ENCODE results near the gene FRS3. TPM values are rescaled to one million over a fixed set of nuclear protein-coding genes. Genes with fewer than 3 reads are reported as not detected.
"Not testable (repeated sequence)": the region's sequence is repeated elsewhere in the genome, so short reads cannot be mapped to it uniquely, and the experiment has no call there.

Gene FRS3
- total RNA-seq, 2 donors from 2014 or later, result 4.0 to 5.2 TPM

DNA sequence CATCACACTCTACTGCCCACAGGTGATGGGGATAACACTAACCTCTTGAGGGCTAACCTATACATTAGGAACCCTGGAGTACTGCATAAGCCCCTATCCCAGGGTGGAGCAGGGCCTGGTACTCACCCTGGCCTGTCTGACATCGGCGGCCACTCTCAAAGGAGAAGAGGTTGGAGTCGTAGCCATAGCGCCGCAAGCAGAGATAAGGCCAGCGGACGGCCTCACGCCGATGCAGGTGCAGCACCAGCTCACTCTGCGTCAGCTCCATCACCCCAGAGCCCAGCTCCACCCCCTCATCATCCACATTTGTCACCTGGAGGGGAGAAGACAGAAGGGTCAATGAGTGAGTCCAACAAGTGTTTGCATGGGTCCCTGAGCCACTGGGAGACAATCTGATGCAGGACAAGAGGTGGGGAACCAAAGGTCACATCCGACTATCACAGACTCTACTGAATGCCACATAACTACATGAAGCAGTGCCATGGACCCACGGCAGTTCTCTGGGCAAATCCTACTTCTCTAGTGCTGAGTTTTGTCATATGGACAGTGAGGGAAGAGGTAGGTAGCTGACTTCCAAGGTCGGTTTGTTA is 4.3 kb downstream of the FRS3 start:
- intact Hi-C loops (cut with DNase I), result loop anchor here in 1 of 2 donors (5.0 to 10.0 kb wide), 2 partner anchors 71 to 408 kb away; no protein-coding TSS in a partner anchor
- no peak for DNase-seq
- no peak for ATAC-seq

DNA sequence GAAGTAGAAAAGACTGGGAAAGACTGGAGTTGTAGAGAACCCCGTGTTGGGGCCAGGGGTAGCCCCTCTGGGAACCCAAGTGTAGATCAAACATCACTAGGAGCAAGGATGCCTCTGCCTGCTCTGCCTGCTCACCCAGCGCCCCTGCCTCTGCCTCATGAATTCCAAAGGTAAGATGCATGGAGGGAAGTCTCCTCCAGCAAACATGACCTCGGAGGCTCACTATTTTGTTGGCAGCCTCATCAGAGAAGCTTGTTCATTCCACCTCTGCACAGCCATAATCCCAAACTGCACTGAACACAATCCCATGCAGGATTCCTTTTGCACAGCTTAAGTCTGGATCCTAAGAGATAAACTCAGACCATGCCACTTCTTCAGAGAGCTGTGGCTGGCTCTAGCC is 4.9 kb downstream of the FRS3 start:
- DNase-seq (no peak), ATAC-seq (no peak)
- intact Hi-C loops (cut with DNase I), result loop anchor here in 1 of 2 donors (5.0 to 10.0 kb wide), 2 partner anchors 70 to 408 kb away; no protein-coding TSS in a partner anchor

DNA sequence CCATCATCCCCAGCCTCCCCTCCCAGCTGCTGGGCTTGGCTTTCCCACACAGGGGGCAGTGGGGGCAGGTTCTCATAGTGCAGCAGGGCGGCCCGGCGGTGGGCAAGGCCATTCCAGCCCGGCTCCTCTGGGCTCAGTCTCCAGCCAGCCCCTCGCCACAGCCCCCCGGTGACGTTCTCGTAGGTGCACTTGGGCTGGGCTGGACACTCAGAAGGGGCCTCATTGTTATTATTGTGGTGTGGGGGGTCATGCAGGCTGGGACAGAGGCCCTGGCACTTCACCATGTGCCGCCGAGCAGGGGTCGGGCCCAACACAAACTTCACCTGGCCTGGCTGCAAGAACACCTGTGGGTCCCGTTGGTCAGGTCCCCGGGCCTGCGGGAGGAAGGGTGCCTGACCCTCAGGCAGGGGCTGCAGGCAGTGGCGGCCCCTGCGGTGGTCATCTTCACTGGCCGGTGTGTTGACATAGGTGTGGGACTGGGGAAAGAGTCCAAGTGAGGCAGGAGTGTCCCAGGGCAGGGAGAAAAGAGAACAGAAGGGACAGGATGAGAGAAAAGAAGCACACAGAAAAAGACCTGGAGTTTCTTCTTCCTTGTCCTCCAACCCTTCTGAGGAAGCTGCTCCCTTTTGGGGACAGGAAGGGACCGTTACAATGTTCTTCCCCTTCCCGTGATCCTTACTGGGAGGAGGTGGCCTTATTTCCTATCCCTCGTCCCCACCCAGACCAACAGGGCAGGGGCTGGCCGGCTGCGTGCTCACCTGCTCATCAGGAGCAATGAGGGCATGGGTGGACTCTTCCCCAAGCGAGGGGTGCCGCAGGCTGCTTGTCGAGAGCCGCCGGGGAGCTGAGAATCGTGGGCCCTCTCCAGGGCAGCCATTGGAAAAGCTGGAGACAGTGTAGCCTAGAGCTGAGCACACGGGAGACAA is 8.4 kb downstream of the FRS3 start:
- intact Hi-C loops (cut with DNase I), result loop anchor here in 1 of 2 donors (10.0 kb wide), 1 partner anchor 67 kb away; no protein-coding TSS in a partner anchor
- DNase-seq (no peak), ATAC-seq (no peak)

DNA sequence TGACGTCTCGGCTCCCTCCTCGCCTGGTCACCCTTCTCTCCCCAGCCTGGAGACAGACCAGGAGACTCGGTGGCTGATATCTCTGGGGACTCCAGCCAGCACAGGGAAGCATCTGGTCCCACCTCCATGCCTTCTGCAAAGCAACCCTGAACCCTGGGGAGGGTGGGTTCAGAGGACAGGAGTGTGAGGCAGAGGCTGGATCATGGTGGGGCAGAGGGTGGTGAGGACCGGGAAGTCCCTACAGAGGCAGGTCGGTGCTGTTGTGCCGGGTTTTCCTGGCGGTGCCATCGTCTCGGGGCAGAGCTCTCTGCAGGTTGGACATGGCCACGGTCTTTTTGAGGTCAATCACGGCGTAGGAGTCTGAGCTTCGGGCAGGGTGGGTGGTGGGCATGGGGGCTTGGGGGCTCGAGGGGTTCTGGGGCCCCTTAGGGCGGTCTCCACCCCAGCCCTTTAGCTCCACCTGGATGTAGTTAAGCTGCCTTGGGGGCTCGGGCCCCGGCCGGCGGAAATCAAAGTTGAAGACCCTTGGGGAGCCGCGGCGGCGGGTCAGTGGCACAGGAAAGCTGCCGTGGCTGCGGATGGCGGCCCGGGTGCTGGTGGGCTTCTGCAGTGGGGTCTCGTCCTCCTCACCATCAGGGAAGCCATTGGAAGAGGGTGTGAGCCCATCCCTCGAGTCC is 9.2 kb downstream of the FRS3 start:
- no peak for ATAC-seq
- intact Hi-C loops (cut with DNase I), result loop anchor here in 1 of 2 donors (10.0 kb wide), 1 partner anchor 66 kb away; no protein-coding TSS in a partner anchor
- DNase-seq, result no peak

DNA sequence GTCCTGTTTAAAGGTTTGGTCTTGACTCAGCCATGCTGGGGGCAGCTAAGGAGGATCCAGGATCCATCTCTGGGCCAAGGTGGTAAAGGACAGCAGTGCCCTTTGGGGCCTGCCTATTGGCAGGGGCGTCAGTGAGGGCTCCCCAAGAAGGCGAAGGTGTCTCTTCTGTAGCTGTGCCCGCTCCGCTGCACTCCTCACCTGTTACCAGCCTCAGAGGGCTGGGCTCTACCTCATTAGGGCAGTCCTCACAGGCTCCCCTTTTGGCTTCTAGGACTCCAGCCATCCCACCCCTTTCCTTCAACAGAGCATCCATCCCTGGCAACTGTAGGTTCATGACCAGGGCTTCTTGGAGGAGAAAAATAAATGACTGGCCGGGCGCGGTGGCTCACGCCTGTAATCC is 10.3 kb downstream of the FRS3 start:
- ATAC-seq (no peak), DNase-seq (no peak)
- intact Hi-C loops (cut with DNase I), result no loop called here

DNA sequence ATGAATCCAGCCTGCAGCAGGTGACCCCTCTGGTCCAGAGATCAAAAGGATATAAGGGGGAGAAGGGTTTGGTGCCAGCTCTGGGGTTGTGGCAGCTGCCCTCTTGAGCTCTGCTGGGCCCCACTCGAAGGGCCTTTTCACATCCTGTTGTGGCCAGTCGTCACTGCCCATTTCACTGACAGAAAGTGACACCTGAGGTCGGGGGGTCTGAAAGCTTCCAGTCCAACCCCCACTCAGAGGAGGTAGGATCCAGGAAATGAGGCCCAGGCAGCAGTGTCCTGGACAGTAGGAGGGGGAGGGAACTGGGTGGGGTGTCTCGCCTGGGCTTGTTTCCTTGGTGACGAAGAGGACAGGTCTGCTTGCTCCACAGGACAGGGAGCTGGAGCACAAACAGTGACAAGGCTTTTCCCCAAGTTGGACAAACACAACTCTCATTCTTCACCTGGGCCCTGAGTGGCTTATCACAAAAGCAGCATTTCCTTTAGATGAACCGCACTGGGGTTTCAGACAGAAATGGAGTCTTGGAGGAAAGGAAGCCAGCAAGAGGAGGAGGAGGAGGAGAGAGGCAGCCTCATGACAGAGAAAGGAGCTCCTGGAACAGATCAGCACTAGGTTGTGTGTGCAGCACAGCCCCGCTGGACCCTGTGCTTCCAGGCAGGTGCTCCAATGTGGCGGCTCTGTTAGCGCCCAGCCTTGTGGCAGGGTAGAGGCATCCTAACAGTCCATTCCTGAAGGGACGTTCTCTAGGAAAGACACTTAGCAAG is 11.0 kb downstream of the FRS3 start:
- intact Hi-C loops (cut with DNase I), result no loop called here

DNA sequence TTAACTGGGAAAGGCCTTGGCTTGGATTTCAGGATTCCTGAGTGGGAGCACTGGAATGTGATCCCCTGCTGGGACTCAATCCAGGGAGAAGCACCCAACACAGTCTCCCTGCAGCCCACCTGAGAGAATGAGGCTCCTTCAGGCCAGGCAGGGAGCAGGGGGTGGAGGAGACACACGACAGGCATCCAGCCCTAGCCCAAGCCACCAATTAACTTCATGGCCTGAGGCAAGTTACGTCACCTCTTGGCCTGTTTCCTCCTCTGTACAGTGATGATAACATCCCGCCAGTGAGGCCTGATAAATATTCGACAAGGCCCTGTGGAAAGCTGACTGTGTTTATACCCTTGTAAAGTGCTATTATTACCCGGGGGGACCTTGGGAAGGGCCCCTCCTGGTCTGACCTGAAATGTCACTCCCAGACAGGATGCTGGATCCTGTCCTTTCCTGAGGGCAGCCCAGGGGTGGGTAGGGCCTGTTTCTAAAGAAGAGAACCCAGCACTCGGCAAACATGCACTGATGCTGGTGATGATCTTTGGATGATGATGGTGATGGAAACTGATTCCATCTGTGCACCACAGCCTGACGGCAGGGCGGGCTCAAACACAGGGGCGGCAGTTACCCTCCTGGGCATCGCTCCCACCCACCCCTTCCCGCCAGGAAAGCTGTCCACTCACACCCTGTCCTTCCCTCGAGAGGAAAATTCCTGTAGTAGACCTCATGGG is 12.4 kb downstream of the FRS3 start:
- intact Hi-C loops (cut with DNase I), result no loop called here
- peak; percentile 62 for DNase-seq
- ATAC-seq, result peak; percentile 87 to 89

More for the DNA sequence above, 11.0 kb downstream of the FRS3 start:
- no peak for DNase-seq
- ATAC-seq, result no peak

DNA sequence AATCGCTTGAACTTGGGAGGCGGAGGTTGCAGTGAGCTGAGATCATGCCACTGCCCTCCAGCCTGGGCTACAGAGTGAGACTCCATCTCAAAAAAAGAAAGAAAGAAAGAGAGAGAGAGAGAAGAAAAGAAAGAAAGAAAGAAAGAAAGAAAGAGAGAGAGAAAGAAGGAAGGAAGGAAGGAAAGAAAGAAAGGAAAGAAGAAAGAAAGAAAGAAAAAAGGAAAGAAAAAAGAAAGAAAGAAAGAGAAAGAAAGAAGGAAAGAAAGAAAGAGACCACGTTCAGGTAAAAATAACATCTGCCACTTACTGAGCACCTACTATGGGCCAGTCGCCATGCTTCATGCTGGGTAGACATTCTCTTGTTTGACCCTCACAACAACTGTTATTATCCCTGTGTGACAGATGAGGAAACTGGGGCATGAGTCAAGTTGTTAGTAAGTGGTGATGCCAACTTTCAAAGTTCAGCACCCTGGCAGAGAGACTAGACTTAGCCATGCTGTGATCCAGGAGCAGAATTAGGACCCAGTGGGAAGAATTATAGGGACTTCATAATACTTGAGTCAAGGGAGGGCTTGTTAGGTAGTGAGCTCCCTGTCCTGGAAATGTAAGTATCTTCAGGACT is 13.5 kb downstream of the FRS3 start:
- intact Hi-C loops (cut with DNase I); DNase-seq; ATAC-seq: not testable (repeated sequence)

DNA sequence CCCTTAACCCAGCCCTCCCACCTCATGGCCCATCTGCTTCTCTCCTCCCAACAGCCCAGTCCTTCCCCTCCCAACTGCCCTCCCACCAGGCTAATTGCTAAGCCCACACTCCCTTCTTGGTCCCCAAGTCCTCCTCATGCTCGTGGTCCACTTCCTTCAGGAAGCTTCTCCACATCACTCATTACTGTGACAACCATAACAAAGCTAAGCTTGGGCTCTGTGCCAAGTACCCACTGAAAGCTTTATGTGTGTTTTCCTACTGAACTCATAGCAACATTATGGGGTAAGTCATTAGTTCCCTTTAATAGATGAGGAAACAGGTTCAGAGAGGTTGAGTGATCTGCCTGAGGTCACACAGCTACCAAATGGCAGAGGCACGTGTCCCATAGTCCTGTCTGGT is 16.2 kb downstream of the FRS3 start:
- ATAC-seq (no peak), DNase-seq (no peak)
- intact Hi-C loops (cut with DNase I), result no loop called here

DNA sequence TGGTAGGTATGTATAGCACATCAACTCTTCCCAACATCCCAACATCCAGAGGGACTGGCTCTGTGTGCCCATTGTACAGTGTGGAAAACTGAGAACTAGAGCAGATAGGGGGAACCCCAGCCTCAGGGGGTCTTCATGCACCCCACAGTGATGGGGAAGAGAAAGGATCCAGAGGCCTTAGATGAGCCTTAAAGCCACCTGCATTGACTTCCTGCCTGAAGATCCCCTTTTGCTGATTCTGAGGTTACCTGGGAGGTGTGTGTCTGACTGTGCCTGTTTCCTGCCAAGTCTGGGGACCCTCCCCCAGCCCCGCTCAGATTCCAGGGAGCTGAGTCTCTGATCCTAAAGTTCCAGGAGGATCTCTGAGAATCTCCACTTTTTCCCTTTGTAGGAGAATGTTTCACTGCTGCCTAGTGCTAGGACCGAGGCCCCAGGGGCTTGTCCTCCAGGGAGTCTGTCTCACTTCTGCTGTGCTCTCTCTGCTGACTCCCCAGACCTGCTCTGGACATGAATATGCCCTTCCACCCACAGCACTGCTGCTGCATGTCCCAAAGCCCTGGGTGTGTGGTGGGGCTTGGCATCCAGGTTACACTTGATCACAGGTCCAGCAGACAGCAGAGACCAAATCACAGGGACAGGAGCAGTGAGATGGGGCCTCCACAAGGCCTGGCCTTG is 19.7 kb downstream of the FRS3 start:
- intact Hi-C loops (cut with DNase I), result no loop called here
- DNase-seq (no peak), ATAC-seq (no peak)

DNA sequence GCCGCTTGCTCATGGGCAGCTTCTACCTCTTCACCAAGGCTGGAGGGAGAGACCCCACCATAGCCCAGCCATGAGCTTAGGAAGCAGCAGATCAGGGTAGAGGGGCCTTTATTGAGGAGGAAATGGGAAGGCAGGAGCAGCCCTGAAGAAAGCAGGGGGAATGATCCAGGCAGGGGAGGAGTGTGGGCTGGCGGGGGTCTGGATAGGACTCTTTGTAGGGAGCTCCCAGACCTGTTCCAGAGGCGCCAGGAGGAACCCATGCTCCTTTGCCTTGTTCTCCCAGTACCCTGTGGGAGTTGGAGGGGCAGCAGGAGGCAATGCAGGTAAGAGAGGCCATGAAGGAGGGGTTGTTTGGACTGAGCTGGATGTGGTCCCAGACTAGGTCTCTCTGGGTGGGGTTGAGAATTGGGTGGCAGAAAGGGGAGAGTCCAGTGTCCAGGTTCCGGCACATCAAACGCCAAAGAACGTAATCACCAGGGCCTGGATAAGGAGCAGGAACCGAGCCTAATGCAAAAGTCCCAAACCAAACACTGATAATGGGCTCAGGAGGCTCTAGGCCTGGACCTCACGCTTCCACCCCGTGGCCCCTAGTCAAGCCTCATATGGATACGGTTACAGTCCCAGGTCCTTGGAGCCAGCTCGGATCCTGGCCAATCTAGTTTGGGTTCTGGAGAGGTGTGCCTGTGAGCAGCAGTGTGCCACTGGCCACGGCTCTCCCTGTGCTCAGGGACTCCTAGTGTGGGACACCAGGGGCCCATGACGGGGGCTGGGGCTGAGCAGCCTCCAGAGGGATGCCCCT is 20.4 kb downstream of the FRS3 start:
- ATAC-seq (no peak), DNase-seq (no peak)
- intact Hi-C loops (cut with DNase I), result no loop called here

DNA sequence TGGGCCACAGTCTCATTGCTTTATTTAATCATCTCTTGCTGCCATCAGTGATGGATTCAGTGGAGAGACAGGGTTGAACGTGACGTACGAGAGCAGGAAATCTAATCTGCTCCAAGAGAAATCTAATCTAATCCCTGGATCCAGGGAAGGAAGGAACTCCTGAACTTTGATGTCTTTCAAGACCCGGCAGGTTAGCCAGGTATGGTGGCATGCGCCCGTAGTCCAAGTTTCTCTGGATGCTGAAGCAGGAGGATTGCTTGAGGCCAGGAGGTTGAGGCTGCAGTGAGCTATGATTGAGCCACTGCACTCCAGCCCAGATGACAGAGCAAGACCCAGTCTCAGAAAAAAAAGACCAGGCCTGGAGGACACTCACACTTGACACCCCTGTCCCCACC is 21.1 kb downstream of the FRS3 start:
- ATAC-seq (no peak), DNase-seq (no peak)
- intact Hi-C loops (cut with DNase I), result no loop called here

DNA sequence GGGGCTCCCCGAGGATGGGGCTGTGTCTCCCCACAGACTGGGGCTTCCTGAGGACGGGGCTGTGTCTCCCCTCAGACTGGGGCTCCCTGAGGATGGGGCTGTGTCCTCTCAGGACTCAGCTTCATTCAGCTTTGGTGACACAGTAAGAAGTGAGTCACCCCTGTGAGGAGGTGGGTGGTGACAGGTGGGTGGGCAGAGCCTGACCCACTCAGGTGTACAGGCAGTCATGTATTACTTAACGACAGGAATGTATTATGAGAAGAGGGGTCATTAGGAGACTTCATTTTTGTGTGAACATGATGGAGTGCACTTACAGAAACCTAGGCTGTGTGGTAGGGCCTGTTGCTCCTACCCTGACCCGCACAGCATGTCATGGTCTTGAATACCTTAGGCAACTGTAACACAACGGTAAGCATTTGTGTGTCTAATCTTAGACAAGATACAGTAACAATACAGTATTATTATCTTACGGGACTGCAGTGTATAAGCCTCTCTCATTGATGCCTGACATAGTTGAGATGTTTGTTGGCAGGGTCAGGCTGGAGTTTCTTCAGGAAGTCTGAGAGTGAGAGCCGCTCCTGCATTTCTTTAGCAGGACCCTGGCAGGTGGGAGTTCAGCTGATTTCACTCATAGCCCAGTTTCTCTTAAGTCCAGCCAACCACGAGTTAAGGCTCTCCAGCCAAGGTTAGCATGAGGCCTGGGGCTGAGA is 21.6 kb downstream of the FRS3 start:
- intact Hi-C loops (cut with DNase I), result no loop called here
- DNase-seq (no peak), ATAC-seq (no peak)

DNA sequence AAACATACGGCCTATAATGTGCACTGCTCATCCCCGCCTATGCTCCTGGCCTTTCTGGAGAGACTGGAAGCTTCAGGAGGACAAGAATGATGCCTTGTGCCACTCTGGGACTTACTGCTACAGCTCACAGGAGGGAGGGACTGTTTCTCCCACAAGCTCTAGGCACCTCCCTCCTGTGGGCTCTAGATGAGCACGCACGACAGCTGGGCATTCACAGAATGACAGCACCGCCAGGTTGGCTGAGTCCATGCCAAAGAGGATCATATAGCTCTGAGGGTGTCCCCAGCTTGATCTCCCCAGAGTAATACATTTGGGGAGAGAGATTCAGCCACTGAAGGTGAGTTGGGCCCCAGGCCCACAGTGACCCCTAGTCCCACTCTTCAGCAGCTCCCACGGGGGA is 22.4 kb downstream of the FRS3 start:
- intact Hi-C loops (cut with DNase I), result no loop called here
- ATAC-seq (no peak), DNase-seq (no peak)

DNA sequence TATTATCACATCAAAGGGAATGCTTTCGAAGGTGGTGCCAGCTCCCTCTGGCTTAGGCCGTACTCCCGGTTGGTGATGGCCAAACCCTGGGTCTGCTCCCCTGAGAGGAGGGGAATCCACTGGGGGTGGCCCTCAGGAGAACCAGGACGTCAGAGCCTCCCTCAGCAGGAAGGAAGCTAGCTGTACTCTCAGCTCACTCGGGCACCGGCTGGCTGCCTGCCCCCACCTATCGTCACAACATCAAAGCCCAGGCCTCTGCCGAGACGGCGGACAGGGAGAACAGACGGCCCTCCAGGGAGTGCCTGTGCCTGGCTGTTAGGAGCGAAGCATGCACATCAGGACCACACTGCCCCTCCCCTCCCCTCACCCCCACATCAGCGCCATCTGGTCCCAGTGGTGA is 23.3 kb downstream of the FRS3 start:
- no peak for DNase-seq
- intact Hi-C loops (cut with DNase I), result no loop called here
- ATAC-seq, result no peak

DNA sequence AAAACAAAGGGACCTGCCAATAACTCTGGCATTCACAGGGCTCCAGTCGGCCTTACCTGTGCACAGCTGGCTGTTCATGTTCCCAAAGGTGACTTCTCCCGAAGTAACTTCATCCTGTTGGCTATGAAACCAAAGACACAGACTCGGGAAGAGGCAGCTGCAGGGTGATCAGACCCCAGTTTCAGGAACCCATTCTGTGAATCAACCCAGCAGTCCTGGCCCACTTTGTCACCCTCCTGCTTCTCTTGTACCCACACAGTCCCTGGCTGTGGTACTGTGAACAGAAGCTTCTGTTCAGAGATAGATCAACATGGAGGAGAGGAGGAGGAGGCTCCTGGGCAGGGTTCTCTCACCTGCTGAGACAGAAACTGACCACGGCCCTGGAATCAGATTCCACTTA is 23.8 kb downstream of the FRS3 start:
- DNase-seq (no peak), ATAC-seq (no peak)
- intact Hi-C loops (cut with DNase I), result no loop called here

Data from left cardiac atrium (tissue), 4 donors.